HepG2 (cell line): ENCODE results near the gene GAS2L2. TPM values are rescaled to one million over a fixed set of nuclear protein-coding genes. Genes with fewer than 3 reads are reported as not detected.

ENCODE experiments used
- ATAC-seq: fragments of 200-7000 bp; cut with Tn5 transposase; 3 replicates; pipeline ENCODE4 v1.9.1; 2020; ENCODE audit warnings: mild to moderate bottlenecking, moderate library complexity
- BruUV-seq: library from RNA; stranded (reverse); fragments of 400-500 nt; replicated peaks from 2 replicates; lab custom pipeline; 2021; lab: Mats Ljungman, UMichigan
- CTCF ChIA-PET: fragments of 300-600 bp; formaldehyde crosslinking; extraction: SDS; loops from one replicate; lab custom pipeline; 2021; ENCODE audit warnings: low total read pairs, inconsistent platforms, low intra/inter-chr PET ratio; lab: Yijun Ruan, JAX
- POLR2A ChIA-PET: fragments of 350-600 bp; sonication (Branson Sonifier 250); formaldehyde crosslinking; loops from one replicate; lab custom pipeline; 2020; ENCODE audit warnings: antibody characterized with exemption, inconsistent platforms; lab: Yijun Ruan, JAX
- DNase-seq: peaks from one replicate; pipeline ENCODE4 v3.0.0-alpha.2; 2015; ENCODE audit warnings: low spot score
- FAIRE-seq: peaks from 3 replicates; lab custom pipeline; 2011; peaks lifted over from hg19 to GRCh38; lab: Jason Lieb, UNC
- H2AFZ ChIP-seq: one replicate; pipeline ENCODE4 v1.6.1; 2011; ENCODE audit warnings: low read length, inconsistent platforms
- H3K27ac ChIP-seq: fragments of 300-600 bp; 3 replicates; pipeline ENCODE4 v1.8.0; 2011; ENCODE audit warnings: mixed run types, mild to moderate bottlenecking, mixed read lengths, low read length, inconsistent platforms; ENCODE audit not compliant: insufficient read depth; ENCODE audit errors: extremely low read length
- H3K27me3 ChIP-seq, 2 experiments: fragments of 200-600 bp in 1 of 2; 2 replicates in 1 of 2; 3 replicates in 1 of 2; pipeline versions ENCODE4 v1.6.0 to v1.8.0; 2011; ENCODE audit warnings: low read length in 2 of 2, mild to moderate bottlenecking in 2 of 2, moderate library complexity in 2 of 2, inconsistent platforms in 1 of 2; ENCODE audit not compliant: insufficient read depth in 2 of 2, control insufficient read depth in 1 of 2
- H3K36me3 ChIP-seq, 2 experiments: fragments of 200-600 bp in 1 of 2; replicated peaks in 1 of 2; 2 replicates in 1 of 2; 3 replicates in 1 of 2; pipeline versions ENCODE4 v1.5.1 to v1.8.0; 2011; ENCODE audit warnings: low read length in 2 of 2, inconsistent platforms in 1 of 2; ENCODE audit not compliant: insufficient read depth in 2 of 2, control insufficient read depth in 1 of 2
- H3K4me1 ChIP-seq: 2 replicates; pipeline ENCODE4 v1.5.1; 2012; ENCODE audit warnings: low read length, inconsistent platforms; ENCODE audit not compliant: insufficient read depth
- H3K4me2 ChIP-seq: 2 replicates; pipeline ENCODE4 v1.6.0; 2011; ENCODE audit warnings: low read depth, low read length, inconsistent platforms
- H3K4me3 ChIP-seq, 3 experiments: fragments of 200-600 bp in 1 of 3; sonication (generic), shearing (Covaris generic) in 1 of 3; replicated peaks in 1 of 3; 2 replicates each; pipeline ENCODE4 v1.5.1; 2011 to 2016; ENCODE audit warnings: low read length in 3 of 3, inconsistent platforms in 2 of 3, low read depth in 2 of 3, mild to moderate bottlenecking in 2 of 3, control low read depth in 1 of 3, mixed read lengths in 1 of 3; ENCODE audit not compliant: insufficient read depth in 1 of 3
- H3K79me2 ChIP-seq: one replicate; pipeline ENCODE4 v1.6.1; 2011; ENCODE audit warnings: low read length, inconsistent platforms; ENCODE audit not compliant: insufficient read depth
- H3K9ac ChIP-seq: 2 replicates; pipeline ENCODE4 v1.6.0; 2011; ENCODE audit warnings: mild to moderate bottlenecking, low read depth, low read length, inconsistent platforms; ENCODE audit not compliant: insufficient read depth
- H3K9me3 ChIP-seq: 2 replicates; pipeline ENCODE4 v1.5.1; 2012; ENCODE audit warnings: mild to moderate bottlenecking, low read length
- H4K20me1 ChIP-seq: 2 replicates; pipeline ENCODE4 v1.6.0; 2011; ENCODE audit warnings: inconsistent platforms, mild to moderate bottlenecking, low read length, moderate library complexity; ENCODE audit not compliant: insufficient read depth
- BCL6 ChIP-seq: IDR thresholded peaks from 2 replicates; pipeline ENCODE4 v1.6.1; 2016; ENCODE audit warnings: missing genetic modification reagents, missing compliant biosample characterization
- CBFB ChIP-seq: sonication (generic); formaldehyde crosslinking; IDR thresholded peaks from 2 replicates; pipeline ENCODE4 v1.4.0; 2020; ENCODE audit warnings: missing genetic modification reagents
- ETV6 ChIP-seq: sonication (generic); formaldehyde crosslinking; conservative IDR thresholded peaks from 2 replicates; pipeline ENCODE4 v1.4.0; 2020; ENCODE audit warnings: missing genetic modification reagents
- GABPB1 ChIP-seq: IDR thresholded peaks from 2 replicates; pipeline ENCODE4 v1.6.1; 2016; ENCODE audit warnings: mild to moderate bottlenecking, missing genetic modification reagents, moderate library complexity, missing compliant biosample characterization
- HNF1B ChIP-seq: sonication (generic); formaldehyde crosslinking; IDR thresholded peaks from 2 replicates; pipeline ENCODE4 v1.5.1; 2020; ENCODE audit warnings: mild to moderate bottlenecking, moderate library complexity, missing genetic modification reagents
- JARID2 ChIP-seq: sonication (generic); formaldehyde crosslinking; IDR thresholded peaks from 2 replicates; pipeline ENCODE4 v1.8.1; 2023; ENCODE audit warnings: missing genetic modification reagents, inconsistent platforms; ENCODE audit not compliant: insufficient replicate concordance
- MED8 ChIP-seq: sonication (generic); formaldehyde crosslinking; IDR thresholded peaks from 2 replicates; pipeline ENCODE4 v1.8.1; 2023; ENCODE audit warnings: mild to moderate bottlenecking, missing genetic modification reagents; ENCODE audit not compliant: insufficient replicate concordance
- MEF2D ChIP-seq: sonication (generic); formaldehyde crosslinking; IDR thresholded peaks from 2 replicates; pipeline ENCODE4 v1.5.1; 2020; ENCODE audit warnings: mild to moderate bottlenecking, missing genetic modification reagents
- MIER2 ChIP-seq: IDR thresholded peaks from 2 replicates; pipeline ENCODE4 v1.6.1; 2016; ENCODE audit warnings: missing biosample characterization, missing genetic modification reagents
- PAX8 ChIP-seq: sonication (generic); formaldehyde crosslinking; IDR thresholded peaks from 2 replicates; pipeline ENCODE4 v1.8.0; 2022; ENCODE audit warnings: mild to moderate bottlenecking, missing genetic modification reagents, borderline replicate concordance
- PHF20 ChIP-seq: sonication (generic); formaldehyde crosslinking; IDR thresholded peaks from 2 replicates; pipeline ENCODE4 v1.5.0; 2020; ENCODE audit warnings: mild to moderate bottlenecking, missing genetic modification reagents
- SMAD9 ChIP-seq: sonication (generic); formaldehyde crosslinking; IDR thresholded peaks from 2 replicates; pipeline ENCODE4 v1.5.1; 2020; ENCODE audit warnings: mild to moderate bottlenecking, missing genetic modification reagents
- TGIF2 ChIP-seq: IDR thresholded peaks from 2 replicates; pipeline ENCODE4 v1.6.1; 2016; ENCODE audit warnings: control low read depth, missing compliant biosample characterization
- ZNF337 ChIP-seq: sonication (generic); formaldehyde crosslinking; IDR thresholded peaks from 2 replicates; pipeline ENCODE4 v1.5.1; 2020; ENCODE audit warnings: missing genetic modification reagents, low read depth, mild to moderate bottlenecking, borderline replicate concordance
- ZNF572 ChIP-seq: sonication (generic); formaldehyde crosslinking; IDR thresholded peaks from 2 replicates; pipeline ENCODE4 v1.5.1; 2020; ENCODE audit warnings: mild to moderate bottlenecking, missing genetic modification reagents
- ZSCAN21 ChIP-seq: sonication (generic); formaldehyde crosslinking; IDR thresholded peaks from 2 replicates; pipeline ENCODE4 v1.8.0; 2022; ENCODE audit warnings: mild to moderate bottlenecking, missing genetic modification reagents, moderate library complexity, borderline replicate concordance
- ZZZ3 ChIP-seq: sonication (generic); formaldehyde crosslinking; IDR thresholded peaks from 2 replicates; pipeline ENCODE4 v1.4.0; 2020; ENCODE audit warnings: missing genetic modification reagents, mild to moderate bottlenecking, borderline replicate concordance
- WGBS: methylation state at CpG from one replicate; pipeline ENCODE4 v1.1.6; 2017; ENCODE audit warnings: low lambda C conversion rate; 5-methylcytosine and 5-hydroxymethylcytosine counted together
- in situ Hi-C: cut with HindIII; loops from 2 replicates; pipeline ENCODE4 v1.10.0; 2017; ENCODE audit warnings: low pct_unique_long_range_greater_than_20kb; ENCODE audit not compliant: extremely low pct_ligation_motif_present
- intact Hi-C: fragments of 100-400 bp; cut with micrococcal nuclease; formaldehyde crosslinking; loops from one replicate; pipeline ENCODE4 v1.10.0; 2022; ENCODE audit not compliant: unreplicated experiment
- polyA plus RNA-seq, 8 experiments: library from polyadenylated mRNA; depleted of rRNA in 3 of 8; stranded (reverse) in 7 of 8; unstranded in 1 of 8; fragments of >200 nt; fragmentation: Illumina TruSeq in 4 of 8; extraction: Trizol in 4 of 8; gene quantifications; 2 replicates each; pipeline versions ENCODE4 v1.2.1 to v1.2.3, GENCODE V29; 2011 to 2016; ENCODE audit warnings: low read depth in 4 of 8, missing spikeins in 1 of 8, mixed read lengths in 1 of 8; ENCODE audit not compliant: insufficient read depth in 1 of 8
- total RNA-seq, 5 experiments: library from RNA; depleted of rRNA; stranded (reverse); fragments of >200 nt; fragmentation: Illumina TruSeq; extraction: Trizol; gene quantifications; 2 replicates each; pipeline ENCODE4 v1.2.3, GENCODE V29; 2016; ENCODE audit warnings: low read depth in 1 of 5
- TF ChIP-seq, protein P1 (sequence below), 2 experiments: sonication (generic) in 1 of 2; formaldehyde crosslinking in 1 of 2; IDR thresholded peaks; 2 replicates each; pipeline versions ENCODE4 v1.4.0 to v1.6.1; 2018 to 2020; ENCODE audit warnings: missing genetic modification reagents in 2 of 2, borderline replicate concordance in 1 of 2, low read depth in 1 of 2, mild to moderate bottlenecking in 1 of 2, missing biosample characterization in 1 of 2
- TF ChIP-seq, protein P2 (sequence below): sonication (generic); formaldehyde crosslinking; IDR thresholded peaks from 2 replicates; pipeline ENCODE4 v1.4.0; 2020; ENCODE audit warnings: mild to moderate bottlenecking, missing genetic modification reagents, borderline replicate concordance

The GAS2L2 gene
- total and polyA plus RNA-seq, 2 of the 13 experiments (the other 11 are each of a cell fraction or from before 2014, with no cell fraction given) = not detected

DNA sequence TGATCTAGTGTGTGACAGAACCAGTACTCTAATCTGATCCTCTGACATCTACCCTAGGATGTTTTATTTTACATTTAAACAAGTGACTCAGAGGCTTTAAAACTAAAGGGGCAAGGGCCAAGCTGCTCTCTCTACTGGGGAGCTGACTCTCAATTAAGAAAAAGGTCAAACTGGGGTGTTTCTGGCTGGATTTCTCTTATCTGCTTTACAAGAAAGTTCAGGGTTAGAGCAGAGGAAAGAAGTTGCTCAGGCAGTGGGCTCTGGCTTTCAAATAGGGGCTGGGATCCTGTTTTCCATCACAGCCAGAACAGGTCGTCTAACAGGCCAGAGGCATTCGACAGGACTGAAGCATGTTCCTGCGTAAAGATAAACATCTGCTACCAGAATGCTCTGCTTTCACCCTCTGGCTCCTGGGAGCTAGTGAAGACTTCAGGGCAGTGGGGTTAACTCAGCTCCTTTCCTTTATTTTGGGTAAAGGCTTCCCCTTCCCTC, 33.9 kb upstream of the GAS2L2 start (continued):
- TF ChIP-seq HNF1B = no peak
- TF ChIP-seq, all 625 proteins: peak for 0

DNA sequence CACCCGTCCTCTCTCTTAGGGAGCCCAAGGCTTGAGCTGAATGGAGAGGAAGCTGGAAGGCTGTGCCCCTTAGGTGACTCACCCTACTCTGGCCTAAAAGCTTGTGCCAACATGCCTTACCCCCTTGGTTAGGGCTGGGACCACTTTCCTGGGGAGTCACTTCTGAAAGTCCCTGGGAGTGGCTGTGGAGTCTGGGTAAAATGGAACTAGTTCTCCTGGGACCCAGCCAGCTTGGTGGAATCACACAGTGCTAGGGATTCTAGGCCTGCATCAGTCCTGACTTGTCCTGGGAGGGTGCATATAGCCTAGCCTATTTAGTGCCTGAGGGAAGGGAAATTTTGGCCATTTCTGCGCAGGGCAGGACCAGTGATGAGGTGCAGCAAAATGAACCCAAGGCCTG, 31.9 kb upstream of the GAS2L2 start:
- TF ChIP-seq MED8 (no peak), BCL6 (no peak), MIER2 (CRISPR knock-in tag) (no peak), ZZZ3 (CRISPR knock-in tag) (no peak), SMAD9 (no peak), GABPB1 (no peak), PHF20 (CRISPR knock-in tag) (no peak), ZNF337 (no peak), ZNF572 (CRISPR knock-in tag) (no peak), JARID2 (CRISPR knock-in tag) (no peak), MEF2D (CRISPR knock-in tag) (no peak), ETV6 (CRISPR knock-in tag) (no peak), TGIF2 (CRISPR knock-in tag) (no peak), ZSCAN21 (CRISPR knock-in tag) (no peak), CBFB (CRISPR knock-in tag) (no peak), PAX8 (CRISPR knock-in tag) (no peak)
- TF ChIP-seq, protein P1, sequence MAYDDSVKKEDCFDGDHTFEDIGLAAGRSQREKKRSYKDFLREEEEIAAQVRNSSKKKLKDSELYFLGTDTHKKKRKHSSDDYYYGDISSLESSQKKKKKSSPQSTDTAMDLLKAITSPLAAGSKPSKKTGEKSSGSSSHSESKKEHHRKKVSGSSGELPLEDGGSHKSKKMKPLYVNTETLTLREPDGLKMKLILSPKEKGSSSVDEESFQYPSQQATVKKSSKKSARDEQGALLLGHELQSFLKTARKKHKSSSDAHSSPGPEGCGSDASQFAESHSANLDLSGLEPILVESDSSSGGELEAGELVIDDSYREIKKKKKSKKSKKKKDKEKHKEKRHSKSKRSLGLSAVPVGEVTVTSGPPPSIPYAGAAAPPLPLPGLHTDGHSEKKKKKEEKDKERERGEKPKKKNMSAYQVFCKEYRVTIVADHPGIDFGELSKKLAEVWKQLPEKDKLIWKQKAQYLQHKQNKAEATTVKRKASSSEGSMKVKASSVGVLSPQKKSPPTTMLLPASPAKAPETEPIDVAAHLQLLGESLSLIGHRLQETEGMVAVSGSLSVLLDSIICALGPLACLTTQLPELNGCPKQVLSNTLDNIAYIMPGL (CRISPR knock-in tag; IDR thresholded peaks at IDR 0.05; ENCODE audit: borderline replicate concordance in 1 of 2, low read depth in 1 of 2) = no peak
- TF ChIP-seq, protein P2, sequence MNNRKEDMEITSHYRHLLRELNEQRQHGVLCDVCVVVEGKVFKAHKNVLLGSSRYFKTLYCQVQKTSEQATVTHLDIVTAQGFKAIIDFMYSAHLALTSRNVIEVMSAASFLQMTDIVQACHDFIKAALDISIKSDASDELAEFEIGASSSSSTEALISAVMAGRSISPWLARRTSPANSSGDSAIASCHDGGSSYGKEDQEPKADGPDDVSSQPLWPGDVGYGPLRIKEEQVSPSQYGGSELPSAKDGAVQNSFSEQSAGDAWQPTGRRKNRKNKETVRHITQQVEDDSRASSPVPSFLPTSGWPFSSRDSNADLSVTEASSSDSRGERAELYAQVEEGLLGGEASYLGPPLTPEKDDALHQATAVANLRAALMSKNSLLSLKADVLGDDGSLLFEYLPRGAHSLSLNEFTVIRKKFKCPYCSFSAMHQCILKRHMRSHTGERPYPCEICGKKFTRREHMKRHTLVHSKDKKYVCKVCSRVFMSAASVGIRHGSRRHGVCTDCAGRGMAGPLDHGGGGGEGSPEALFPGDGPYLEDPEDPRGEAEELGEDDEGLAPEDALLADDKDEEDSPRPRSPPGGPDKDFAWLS (CRISPR knock-in tag) = no peak
- Histone ChIP-seq H3K27me3 (peaks cover 0 to 35% of the 10 kb centered on the region in 2 experiments; a peak in 4 of 5 replicates), H3K79me2 (no peaks in the 10 kb centered on the region), H4K20me1 (no peaks in the 10 kb centered on the region), H3K9ac (no peak overlapping the region), H3K36me3 (no peaks in the 10 kb centered on the region), H3K4me2 (no peak overlapping the region), H3K4me3 (no peak overlapping the region), H2AFZ (no peak overlapping the region), H3K4me1 (peaks cover 14% of the 10 kb centered on the region), H3K9me3 (no peaks in the 10 kb centered on the region), H3K27ac (no peak overlapping the region)
- ChIA-PET CTCF (no interaction called here), POLR2A (no interaction called here)
- DNase-seq (no peak), FAIRE-seq (no peak), ATAC-seq (no peak)
- intact Hi-C loops (loop anchor here (1.0 kb wide), 1 partner anchor 8 kb away; no protein-coding TSS in a partner anchor), in situ Hi-C loops (no loop called here)
- WGBS = 39% methylated on average over 2 of the region's 2 CpGs
- BruUV-seq = no TSS peak
